HepG2 (cell line): ENCODE data around the gene NXT1. TPM values are rescaled to one million over a fixed set of nuclear protein-coding genes. Genes with fewer than 3 reads are reported as not detected.

Experiments
- BRCA1 ChIP-seq: sonication (generic); formaldehyde crosslinking; IDR thresholded peaks from 2 replicates; pipeline ENCODE4 v1.4.0; 2020; ENCODE audit warnings: missing genetic modification reagents
- ETV6 ChIP-seq: sonication (generic); formaldehyde crosslinking; conservative IDR thresholded peaks from 2 replicates; pipeline ENCODE4 v1.4.0; 2020; ENCODE audit warnings: missing genetic modification reagents
- LCORL ChIP-seq, 2 experiments: fragments of 450-650 bp in 1 of 2; sonication (generic) in 1 of 2; formaldehyde crosslinking in 1 of 2; IDR thresholded peaks; 2 replicates each; pipeline versions ENCODE4 v1.5.0 to v1.6.1; 2017 to 2020; ENCODE audit warnings: antibody characterized with exemption in 1 of 2, missing genetic modification reagents in 1 of 2
- MAFF ChIP-seq: IDR thresholded peaks from 2 replicates; pipeline ENCODE4 v1.6.1; 2011; ENCODE audit warnings: low read depth, low read length, improper control_type of control experiment
- PAX8 ChIP-seq: sonication (generic); formaldehyde crosslinking; IDR thresholded peaks from 2 replicates; pipeline ENCODE4 v1.8.0; 2022; ENCODE audit warnings: mild to moderate bottlenecking, missing genetic modification reagents, borderline replicate concordance
- SRF ChIP-seq: IDR thresholded peaks from 2 replicates; pipeline ENCODE4 v1.6.1; 2011; ENCODE audit warnings: mild to moderate bottlenecking, low read depth, low read length, moderate library complexity
- TAF1 ChIP-seq: sonication (generic); formaldehyde crosslinking; IDR thresholded peaks from 2 replicates; pipeline ENCODE4 v1.4.0; 2020; ENCODE audit warnings: missing genetic modification reagents
- TMF1 ChIP-seq: sonication (generic); formaldehyde crosslinking; IDR thresholded peaks from 2 replicates; pipeline ENCODE4 v1.8.1; 2022; ENCODE audit warnings: low read depth, missing genetic modification reagents
- ZFP41 ChIP-seq: sonication (generic); formaldehyde crosslinking; IDR thresholded peaks from 2 replicates; pipeline ENCODE4 v1.4.0; 2020; ENCODE audit warnings: mild to moderate bottlenecking, missing genetic modification reagents, borderline replicate concordance
- ZNF180 ChIP-seq: sonication (generic); formaldehyde crosslinking; IDR thresholded peaks from 2 replicates; pipeline ENCODE4 v1.4.0; 2020; ENCODE audit warnings: low read depth, missing genetic modification reagents, borderline replicate concordance
- ZNF263 ChIP-seq: sonication (generic); formaldehyde crosslinking; IDR thresholded peaks from 2 replicates; pipeline ENCODE4 v1.4.0; 2020; ENCODE audit warnings: missing genetic modification reagents
- ZNF3 ChIP-seq: IDR thresholded peaks from 2 replicates; pipeline ENCODE4 v1.7.0; 2017; ENCODE audit warnings: inconsistent platforms
- ZNF678 ChIP-seq: sonication (generic); formaldehyde crosslinking; IDR thresholded peaks from 2 replicates; pipeline ENCODE4 v1.4.0; 2020; ENCODE audit warnings: mild to moderate bottlenecking, missing genetic modification reagents
- polyA plus RNA-seq, 8 experiments: library from polyadenylated mRNA; depleted of rRNA in 3 of 8; stranded (reverse) in 7 of 8; unstranded in 1 of 8; fragments of >200 nt; fragmentation: Illumina TruSeq in 4 of 8; extraction: Trizol in 4 of 8; gene quantifications; 2 replicates each; pipeline versions ENCODE4 v1.2.1 to v1.2.3, GENCODE V29; 2011 to 2016; ENCODE audit warnings: low read depth in 4 of 8, missing spikeins in 1 of 8, mixed read lengths in 1 of 8; ENCODE audit not compliant: insufficient read depth in 1 of 8
- total RNA-seq, 5 experiments: library from RNA; depleted of rRNA; stranded (reverse); fragments of >200 nt; fragmentation: Illumina TruSeq; extraction: Trizol; gene quantifications; 2 replicates each; pipeline ENCODE4 v1.2.3, GENCODE V29; 2016; ENCODE audit warnings: low read depth in 1 of 5
- TF ChIP-seq, protein P1 (sequence below): IDR thresholded peaks from 2 replicates; pipeline ENCODE4 v1.6.1; 2016; ENCODE audit warnings: low read depth
- TF ChIP-seq, protein P2 (sequence below): sonication (generic); formaldehyde crosslinking; IDR thresholded peaks from 2 replicates; pipeline ENCODE4 v1.9.0; 2021; ENCODE audit warnings: missing genetic modification reagents, mild to moderate bottlenecking, borderline replicate concordance
- TF ChIP-seq, protein P3 (sequence below): sonication (generic); formaldehyde crosslinking; IDR thresholded peaks from 2 replicates; pipeline ENCODE4 v1.5.1; 2020; ENCODE audit warnings: mild to moderate bottlenecking, missing genetic modification reagents, borderline replicate concordance
- TF ChIP-seq, protein P4 (sequence below): sonication (generic); formaldehyde crosslinking; IDR thresholded peaks from 2 replicates; pipeline ENCODE4 v1.8.1; 2023; ENCODE audit warnings: mild to moderate bottlenecking, moderate library complexity, missing genetic modification reagents
- TF ChIP-seq, protein P5 (sequence below): sonication (generic); formaldehyde crosslinking; IDR thresholded peaks from 2 replicates; pipeline ENCODE4 v1.9.0; 2021; ENCODE audit warnings: missing genetic modification reagents, mild to moderate bottlenecking, borderline replicate concordance
- TF ChIP-seq, protein P6 (sequence below): sonication (generic); formaldehyde crosslinking; IDR thresholded peaks from 2 replicates; pipeline ENCODE4 v1.5.0; 2020; ENCODE audit warnings: missing genetic modification reagents
- TF ChIP-seq, protein P7 (sequence below): sonication (generic); formaldehyde crosslinking; IDR thresholded peaks from 2 replicates; pipeline ENCODE4 v1.8.1; 2022; ENCODE audit warnings: mild to moderate bottlenecking, missing genetic modification reagents

NXT1 gene
- total and polyA plus RNA-seq, 2 of the 13 experiments (the other 11 are each of a cell fraction or from before 2014, with no cell fraction given) = 35.6 to 65.9 TPM

DNA sequence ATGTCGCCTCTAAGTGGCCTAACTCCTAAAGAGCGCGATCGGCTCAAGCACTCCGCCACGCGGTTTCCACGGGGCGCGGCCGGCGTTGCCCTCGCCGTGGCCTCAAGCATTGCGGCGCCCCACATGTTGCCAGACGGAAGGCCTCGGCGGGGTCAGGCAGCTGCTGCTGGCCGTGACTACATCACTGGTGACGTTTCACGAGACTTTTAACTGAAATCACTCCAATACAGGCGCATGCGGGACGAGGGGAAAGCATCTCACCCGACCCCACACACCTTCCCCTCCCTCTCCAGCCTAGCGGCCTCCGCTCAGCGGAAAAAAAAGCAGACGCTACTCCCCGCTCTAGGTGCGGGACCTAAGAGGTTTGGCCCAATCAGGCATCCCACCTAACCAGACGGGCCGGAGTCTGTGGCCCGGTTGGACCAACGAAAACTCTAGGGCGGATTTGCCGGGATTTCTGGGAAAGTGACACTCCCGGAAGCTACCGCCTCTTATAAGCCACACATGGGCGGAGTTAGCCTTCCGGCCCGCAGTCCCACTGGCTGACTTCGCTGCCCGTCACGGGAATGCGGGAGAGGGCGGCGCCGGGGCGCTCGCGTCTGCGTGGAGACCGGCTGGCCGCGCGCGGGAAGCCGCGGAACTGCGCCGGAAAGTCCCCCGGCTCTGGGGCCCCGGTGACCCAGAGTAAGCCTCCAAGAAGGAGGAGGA, at the start of gene NXT1 (continued):
- TF ChIP-seq, protein P1, sequence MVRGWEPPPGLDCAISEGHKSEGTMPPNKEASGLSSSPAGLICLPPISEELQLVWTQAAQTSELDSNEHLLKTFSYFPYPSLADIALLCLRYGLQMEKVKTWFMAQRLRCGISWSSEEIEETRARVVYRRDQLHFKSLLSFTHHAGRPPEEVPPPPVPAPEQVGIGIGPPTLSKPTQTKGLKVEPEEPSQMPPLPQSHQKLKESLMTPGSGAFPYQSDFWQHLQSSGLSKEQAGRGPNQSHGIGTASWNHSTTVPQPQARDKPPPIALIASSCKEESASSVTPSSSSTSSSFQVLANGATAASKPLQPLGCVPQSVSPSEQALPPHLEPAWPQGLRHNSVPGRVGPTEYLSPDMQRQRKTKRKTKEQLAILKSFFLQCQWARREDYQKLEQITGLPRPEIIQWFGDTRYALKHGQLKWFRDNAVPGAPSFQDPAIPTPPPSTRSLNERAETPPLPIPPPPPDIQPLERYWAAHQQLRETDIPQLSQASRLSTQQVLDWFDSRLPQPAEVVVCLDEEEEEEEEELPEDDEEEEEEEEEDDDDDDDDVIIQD (CRISPR knock-in tag) = peak; percentile 23; the same call in 1 of the 2 replicates
- TF ChIP-seq ZNF263 = no peak; the same call in 1 of the 2 replicates
- TF ChIP-seq, protein P2, sequence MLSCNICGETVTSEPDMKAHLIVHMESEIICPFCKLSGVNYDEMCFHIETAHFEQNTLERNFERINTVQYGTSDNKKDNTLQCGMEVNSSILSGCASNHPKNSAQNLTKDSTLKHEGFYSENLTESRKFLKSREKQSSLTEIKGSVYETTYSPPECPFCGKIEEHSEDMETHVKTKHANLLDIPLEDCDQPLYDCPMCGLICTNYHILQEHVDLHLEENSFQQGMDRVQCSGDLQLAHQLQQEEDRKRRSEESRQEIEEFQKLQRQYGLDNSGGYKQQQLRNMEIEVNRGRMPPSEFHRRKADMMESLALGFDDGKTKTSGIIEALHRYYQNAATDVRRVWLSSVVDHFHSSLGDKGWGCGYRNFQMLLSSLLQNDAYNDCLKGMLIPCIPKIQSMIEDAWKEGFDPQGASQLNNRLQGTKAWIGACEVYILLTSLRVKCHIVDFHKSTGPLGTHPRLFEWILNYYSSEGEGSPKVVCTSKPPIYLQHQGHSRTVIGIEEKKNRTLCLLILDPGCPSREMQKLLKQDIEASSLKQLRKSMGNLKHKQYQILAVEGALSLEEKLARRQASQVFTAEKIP (CRISPR knock-in tag) = no peak
- TF ChIP-seq SRF = no peak; the same call in 1 of the 2 replicates
- TF ChIP-seq ZNF678 = no peak
- TF ChIP-seq PAX8 (CRISPR knock-in tag) = peak; percentile 29; the same call in 1 of the 2 replicates
- TF ChIP-seq, protein P3, sequence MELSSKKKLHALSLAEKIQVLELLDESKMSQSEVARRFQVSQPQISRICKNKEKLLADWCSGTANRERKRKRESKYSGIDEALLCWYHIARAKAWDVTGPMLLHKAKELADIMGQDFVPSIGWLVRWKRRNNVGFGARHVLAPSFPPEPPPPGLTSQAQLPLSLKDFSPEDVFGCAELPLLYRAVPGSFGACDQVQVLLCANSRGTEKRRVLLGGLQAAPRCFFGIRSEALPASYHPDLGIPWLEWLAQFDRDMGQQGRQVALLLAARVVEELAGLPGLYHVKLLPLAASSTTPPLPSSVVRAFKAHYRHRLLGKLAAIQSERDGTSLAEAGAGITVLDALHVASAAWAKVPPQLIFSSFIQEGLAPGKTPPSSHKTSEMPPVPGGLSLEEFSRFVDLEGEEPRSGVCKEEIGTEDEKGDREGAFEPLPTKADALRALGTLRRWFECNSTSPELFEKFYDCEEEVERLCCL (CRISPR knock-in tag) = peak; percentile 91; the same call in 1 of the 2 replicates
- peak; percentile 83 for TF ChIP-seq TAF1
- no peak for TF ChIP-seq BRCA1 (CRISPR knock-in tag)
- no peak for TF ChIP-seq ZNF3 (CRISPR knock-in tag)
- peak; percentile 89 for TF ChIP-seq ETV6
- TF ChIP-seq, protein P4, sequence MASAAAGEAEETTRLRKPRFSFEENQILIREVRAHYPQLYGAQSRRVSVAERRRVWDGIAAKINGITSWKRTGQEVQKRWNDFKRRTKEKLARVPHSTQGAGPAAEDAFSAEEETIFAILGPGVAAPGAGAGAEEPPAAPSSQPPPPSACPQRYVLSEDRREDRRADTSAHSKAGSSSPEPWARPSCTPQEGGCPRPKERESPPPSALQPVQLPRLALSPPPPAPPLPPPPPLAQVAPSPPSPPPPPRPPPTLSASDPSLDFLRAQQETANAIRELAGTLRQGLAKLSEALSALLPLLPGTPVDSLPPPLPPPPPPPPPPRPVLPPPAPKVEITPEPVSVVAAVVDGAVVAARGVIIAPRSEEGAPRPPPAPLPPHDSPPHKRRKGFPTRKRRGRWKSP (CRISPR knock-in tag) = peak; percentile 79
- peak; percentile 50; the same call in 1 of the 2 replicates for TF ChIP-seq TMF1 (CRISPR knock-in tag)
- TF ChIP-seq, protein P5, sequence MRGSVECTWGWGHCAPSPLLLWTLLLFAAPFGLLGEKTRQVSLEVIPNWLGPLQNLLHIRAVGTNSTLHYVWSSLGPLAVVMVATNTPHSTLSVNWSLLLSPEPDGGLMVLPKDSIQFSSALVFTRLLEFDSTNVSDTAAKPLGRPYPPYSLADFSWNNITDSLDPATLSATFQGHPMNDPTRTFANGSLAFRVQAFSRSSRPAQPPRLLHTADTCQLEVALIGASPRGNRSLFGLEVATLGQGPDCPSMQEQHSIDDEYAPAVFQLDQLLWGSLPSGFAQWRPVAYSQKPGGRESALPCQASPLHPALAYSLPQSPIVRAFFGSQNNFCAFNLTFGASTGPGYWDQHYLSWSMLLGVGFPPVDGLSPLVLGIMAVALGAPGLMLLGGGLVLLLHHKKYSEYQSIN (CRISPR knock-in tag) = no peak
- no peak for TF ChIP-seq LCORL (IDR thresholded peaks at IDR 0.05)
- peak; percentile 80 for TF ChIP-seq LCORL (CRISPR knock-in tag; IDR thresholded peaks at IDR 0.05)
- no peak for TF ChIP-seq MAFF
- peak; percentile 94 for TF ChIP-seq ZFP41 (CRISPR knock-in tag)
- TF ChIP-seq, protein P6, sequence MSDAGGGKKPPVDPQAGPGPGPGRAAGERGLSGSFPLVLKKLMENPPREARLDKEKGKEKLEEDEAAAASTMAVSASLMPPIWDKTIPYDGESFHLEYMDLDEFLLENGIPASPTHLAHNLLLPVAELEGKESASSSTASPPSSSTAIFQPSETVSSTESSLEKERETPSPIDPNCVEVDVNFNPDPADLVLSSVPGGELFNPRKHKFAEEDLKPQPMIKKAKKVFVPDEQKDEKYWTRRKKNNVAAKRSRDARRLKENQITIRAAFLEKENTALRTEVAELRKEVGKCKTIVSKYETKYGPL (CRISPR knock-in tag) = no peak
- TF ChIP-seq ZNF180 (CRISPR knock-in tag) = no peak
- TF ChIP-seq, protein P7, sequence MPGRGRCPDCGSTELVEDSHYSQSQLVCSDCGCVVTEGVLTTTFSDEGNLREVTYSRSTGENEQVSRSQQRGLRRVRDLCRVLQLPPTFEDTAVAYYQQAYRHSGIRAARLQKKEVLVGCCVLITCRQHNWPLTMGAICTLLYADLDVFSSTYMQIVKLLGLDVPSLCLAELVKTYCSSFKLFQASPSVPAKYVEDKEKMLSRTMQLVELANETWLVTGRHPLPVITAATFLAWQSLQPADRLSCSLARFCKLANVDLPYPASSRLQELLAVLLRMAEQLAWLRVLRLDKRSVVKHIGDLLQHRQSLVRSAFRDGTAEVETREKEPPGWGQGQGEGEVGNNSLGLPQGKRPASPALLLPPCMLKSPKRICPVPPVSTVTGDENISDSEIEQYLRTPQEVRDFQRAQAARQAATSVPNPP = peak; percentile 40; the same call in 1 of the 2 replicates
